Measurements from ENCODE around the gene ELAVL4.

GRCh38 chr1:50196081-50196480 is 87.4 kb downstream of the ELAVL4 start:
- no peak for TF ChIP-seq POLR2A (IDR thresholded peaks at IDR 0.05; ENCODE audit: extremely low read depth, insufficient read length)
- TF ChIP-seq CTCF (IDR thresholded peaks at IDR 0.05; ENCODE audit: low read depth, low read length): no peak
- TF ChIP-seq MAX (IDR thresholded peaks at IDR 0.05; ENCODE audit: low read depth, low read length): no peak

All from NB4 (cell line).